GM18873 (cell line): ENCODE measurements around the gene AMBP.

ENCODE experiments used
- ATAC-seq: cut with Tn5 transposase; IDR thresholded peaks from one replicate; pipeline ENCODE4 v1.9.1; 2021; ENCODE audit warnings: mild to moderate bottlenecking, moderate library complexity, moderate number of reproducible peaks; ENCODE audit not compliant: unreplicated experiment, low FRiP score

The AMBP gene

GRCh38 chr9:114016629-114017423 lies 61.3 kb downstream of the AMBP start:
- no peak for ATAC-seq

GRCh38 chr9:114016101-114016500 lies 62.0 kb downstream of the AMBP start:
- no peak for ATAC-seq

- no peak for ATAC-seq
These were observed 62.5 kb downstream of the AMBP start for GRCh38 chr9:114015607-114016006.

- no peak for ATAC-seq
These were observed 64.1 kb downstream of the AMBP start for GRCh38 chr9:114014044-114014443.

- ATAC-seq: no peak
These were observed 66.0 kb downstream of the AMBP start for GRCh38 chr9:114012126-114012525.

GRCh38 chr9:114011313-114011712 lies 66.8 kb downstream of the AMBP start:
- no peak for ATAC-seq
